Activated T-cell treated with anti-CD3 and anti-CD28 coated beads, Interleukin-2, amount 50 U/mL, for 4 hours (primary cell): ENCODE results near the gene MED27. TPM values are rescaled to one million over a fixed set of nuclear protein-coding genes. Genes with fewer than 3 reads are reported as not detected.

Experiments used
- ATAC-seq, 2 donors: fragments of 200-7000 bp; cut with Tn5 transposase; one replicate each; pipeline ENCODE4 v1.10.0; 2021
- DNase-seq: peaks from one replicate; pipeline ENCODE4 v3.0.0-alpha.2; 2020
- H3K27me3 Mint-ChIP-seq: one replicate; pipeline ENCODE4 v1.8.0; 2021; ENCODE audit warnings: low read depth, mixed read lengths
- H3K36me3 Mint-ChIP-seq: one replicate; pipeline ENCODE4 v1.8.0; 2022; ENCODE audit warnings: mixed read lengths; ENCODE audit not compliant: insufficient read depth
- H3K4me1 Mint-ChIP-seq: one replicate; pipeline ENCODE4 v1.8.0; 2021; ENCODE audit warnings: low read depth, mixed read lengths
- H3K4me3 Mint-ChIP-seq: one replicate; pipeline ENCODE4 v1.8.0; 2021; ENCODE audit warnings: mild to moderate bottlenecking, moderate library complexity, mixed read lengths
- H3K9me3 Mint-ChIP-seq: one replicate; pipeline ENCODE4 v1.8.0; 2021; ENCODE audit warnings: mixed read lengths
- total RNA-seq, 3 donors: library from RNA; stranded (reverse); gene quantifications; one replicate each; pipeline ENCODE4 v1.2.1, GENCODE V29; 2021

MED27 gene
- total RNA-seq, 3 donors from 2014 or later: 43.6 to 47.8 (median 46.1) TPM

DNA sequence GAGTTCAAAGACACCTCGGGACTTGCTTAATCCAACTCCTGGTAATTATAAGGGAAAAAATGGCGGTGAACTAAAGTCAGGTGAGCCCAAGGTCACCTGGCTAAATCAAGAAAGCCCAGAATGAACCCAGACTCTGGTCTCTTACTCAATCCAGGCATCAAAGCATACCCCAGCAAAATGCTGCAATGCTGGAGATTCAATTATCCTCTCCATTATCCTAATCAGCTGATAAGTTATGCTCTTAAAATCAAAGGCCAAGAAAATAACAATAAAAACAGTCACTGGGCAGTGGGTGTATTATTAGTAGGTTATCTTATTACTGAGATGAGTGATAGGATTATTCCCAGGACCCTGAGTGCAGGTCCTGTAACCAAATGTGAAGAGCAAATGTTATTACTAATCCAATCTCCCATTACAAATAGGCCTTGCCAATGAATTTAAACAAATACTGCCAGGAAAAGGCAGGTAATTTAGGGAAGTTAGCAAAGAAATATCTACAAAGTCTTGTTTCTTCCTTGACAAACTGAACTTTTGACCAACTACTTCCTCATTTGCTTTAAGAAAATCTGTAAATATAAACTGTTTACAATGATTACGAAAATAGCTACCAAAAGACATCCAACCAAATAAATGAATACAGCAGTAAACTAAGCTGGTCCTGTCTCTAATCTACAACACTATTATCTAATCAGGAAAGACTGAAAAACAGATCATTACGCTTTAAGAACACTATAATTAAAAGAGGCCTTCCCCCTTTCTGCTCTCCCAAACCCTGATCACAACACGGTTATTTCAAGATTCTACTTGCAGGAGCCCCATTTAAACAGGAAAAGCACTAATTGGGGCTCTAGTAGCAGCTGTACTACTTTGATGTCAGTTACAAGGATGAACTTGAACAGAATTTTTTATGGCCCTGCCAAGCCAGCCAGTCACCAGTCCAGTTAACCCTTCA, 103.2 kb downstream of the MED27 start:
- ATAC-seq (no peak), DNase-seq (no peak)
- no peak overlapping the region for H3K4me3 Mint-ChIP-seq
- H3K4me1 Mint-ChIP-seq: peaks cover 2% of the 10 kb centered on the region
- peaks cover 7% of the 10 kb centered on the region for H3K9me3 Mint-ChIP-seq
- no peaks in the 10 kb centered on the region for H3K27me3 Mint-ChIP-seq
- H3K36me3 Mint-ChIP-seq: peaks cover 16% of the 10 kb centered on the region

GRCh38 chr9:131972889-131973288, 106.8 kb downstream of the MED27 start:
- Mint-ChIP-seq H3K36me3 (peaks cover 25% of the 10 kb centered on the region), H3K4me3 (no peak overlapping the region)

GRCh38 chr9:131971482-131972074, 108.1 kb downstream of the MED27 start:
- no peak for ATAC-seq
- Mint-ChIP-seq H3K4me3 (no peak overlapping the region), H3K4me1 (peaks cover 1% of the 10 kb centered on the region), H3K36me3 (peaks cover 22% of the 10 kb centered on the region), H3K9me3 (peaks cover 7% of the 10 kb centered on the region), H3K27me3 (no peaks in the 10 kb centered on the region)
- no peak for DNase-seq

More at GRCh38 chr9:131972889-131973288, 106.8 kb downstream of the MED27 start:
- Mint-ChIP-seq H3K9me3 (peaks cover 7% of the 10 kb centered on the region), H3K27me3 (no peaks in the 10 kb centered on the region), H3K4me1 (peaks cover under 1% of the 10 kb centered on the region)
- no peak for DNase-seq
- no peak for ATAC-seq

DNA sequence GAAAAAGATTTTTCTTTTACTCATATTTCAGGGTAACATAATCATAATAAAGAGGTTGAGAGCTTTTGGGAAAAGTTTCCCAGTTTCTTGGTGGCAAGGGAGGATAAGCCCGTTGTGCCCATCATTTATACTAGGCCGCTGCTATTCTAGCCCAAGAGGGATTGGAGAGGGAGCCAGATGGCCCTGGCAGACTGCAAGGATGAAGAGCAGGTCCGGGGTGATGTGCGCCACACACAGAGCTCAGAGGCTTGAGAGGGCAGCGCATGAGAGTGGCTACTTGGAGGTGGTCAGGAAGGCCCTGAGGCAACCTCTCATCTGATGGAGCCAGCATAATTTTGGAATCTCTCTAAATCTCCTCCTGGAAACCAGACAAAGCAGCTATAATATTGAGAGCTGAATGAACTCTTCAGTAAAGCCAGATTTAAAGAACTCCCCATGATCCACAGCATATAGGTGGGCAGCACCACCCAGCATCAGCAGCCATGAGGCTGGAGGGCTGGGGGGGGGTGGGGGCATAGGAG, 110.1 kb downstream of the MED27 start:
- Mint-ChIP-seq H3K36me3 (peaks cover 18% of the 10 kb centered on the region), H3K27me3 (no peaks in the 10 kb centered on the region), H3K9me3 (peaks cover 7% of the 10 kb centered on the region), H3K4me1 (peaks cover 3% of the 10 kb centered on the region), H3K4me3 (no peak overlapping the region)
- ATAC-seq (no peak), DNase-seq (no peak)

- peaks cover 27% of the 10 kb centered on the region for H3K36me3 Mint-ChIP-seq
- no peaks in the 10 kb centered on the region for H3K27me3 Mint-ChIP-seq
- peaks cover 7% of the 10 kb centered on the region for H3K9me3 Mint-ChIP-seq
- peaks cover 3% of the 10 kb centered on the region for H3K4me1 Mint-ChIP-seq
- no peak for ATAC-seq
- no peak overlapping the region for H3K4me3 Mint-ChIP-seq
- no peak for DNase-seq
Measured at GRCh38 chr9:131968632-131969031, 111.0 kb downstream of the MED27 start.

- Mint-ChIP-seq H3K9me3 (no peaks in the 10 kb centered on the region), H3K4me1 (peaks cover 3% of the 10 kb centered on the region), H3K27me3 (no peaks in the 10 kb centered on the region), H3K4me3 (no peak overlapping the region), H3K36me3 (peaks cover 16% of the 10 kb centered on the region)
- no peak for ATAC-seq
- DNase-seq: no peak
Measured at GRCh38 chr9:131965841-131966240, 113.8 kb downstream of the MED27 start.

GRCh38 chr9:131965103-131965502, 114.6 kb downstream of the MED27 start:
- no peak overlapping the region for H3K4me3 Mint-ChIP-seq
- H3K9me3 Mint-ChIP-seq: no peaks in the 10 kb centered on the region
- H3K36me3 Mint-ChIP-seq: peaks cover 18% of the 10 kb centered on the region
- ATAC-seq (no peak), DNase-seq (no peak)
- peaks cover 3% of the 10 kb centered on the region for H3K4me1 Mint-ChIP-seq
- no peaks in the 10 kb centered on the region for H3K27me3 Mint-ChIP-seq

GRCh38 chr9:131963072-131964030, 116.3 kb downstream of the MED27 start:
- Mint-ChIP-seq H3K4me1 (peaks cover 3% of the 10 kb centered on the region), H3K4me3 (no peak overlapping the region), H3K9me3 (no peaks in the 10 kb centered on the region), H3K27me3 (no peaks in the 10 kb centered on the region), H3K36me3 (peaks cover 23% of the 10 kb centered on the region)
- DNase-seq (no peak), ATAC-seq (no peak)

DNA sequence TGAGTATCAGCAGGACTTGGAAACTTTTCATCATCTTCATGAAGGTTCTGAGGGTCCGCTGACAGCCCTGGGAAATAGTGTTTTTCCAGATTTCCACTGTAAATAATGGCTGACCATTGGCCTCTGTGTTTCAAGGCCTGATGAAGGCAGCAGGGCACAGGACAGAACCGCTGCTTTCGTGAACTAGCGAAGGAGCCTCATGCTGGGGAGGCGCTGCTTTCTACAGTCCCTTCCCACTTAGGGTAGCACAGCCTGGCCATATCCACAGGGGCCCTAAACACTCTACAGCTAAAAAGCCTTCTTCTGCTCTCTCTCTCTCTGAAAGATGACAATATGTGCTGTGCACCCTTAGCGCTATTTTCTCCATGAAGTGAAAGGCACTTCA, 118.2 kb downstream of the MED27 start:
- H3K27me3 Mint-ChIP-seq: no peaks in the 10 kb centered on the region
- no peak for ATAC-seq
- H3K9me3 Mint-ChIP-seq: no peaks in the 10 kb centered on the region
- no peak overlapping the region for H3K4me3 Mint-ChIP-seq
- H3K4me1 Mint-ChIP-seq: peaks cover under 1% of the 10 kb centered on the region
- no peak for DNase-seq
- peaks cover 27% of the 10 kb centered on the region for H3K36me3 Mint-ChIP-seq

GRCh38 chr9:131960851-131961495, 118.7 kb downstream of the MED27 start:
- DNase-seq (no peak), ATAC-seq (no peak)
- H3K36me3 Mint-ChIP-seq: peaks cover 28% of the 10 kb centered on the region
- no peak overlapping the region for H3K4me3 Mint-ChIP-seq
- no peaks in the 10 kb centered on the region for H3K9me3 Mint-ChIP-seq
- H3K27me3 Mint-ChIP-seq: no peaks in the 10 kb centered on the region
- no peaks in the 10 kb centered on the region for H3K4me1 Mint-ChIP-seq

- Mint-ChIP-seq H3K9me3 (no peaks in the 10 kb centered on the region), H3K36me3 (peaks cover 30% of the 10 kb centered on the region), H3K27me3 (no peaks in the 10 kb centered on the region), H3K4me1 (no peaks in the 10 kb centered on the region), H3K4me3 (no peak overlapping the region)
- ATAC-seq (no peak), DNase-seq (no peak)
Measured at GRCh38 chr9:131960311-131960710, 119.4 kb downstream of the MED27 start.

DNA sequence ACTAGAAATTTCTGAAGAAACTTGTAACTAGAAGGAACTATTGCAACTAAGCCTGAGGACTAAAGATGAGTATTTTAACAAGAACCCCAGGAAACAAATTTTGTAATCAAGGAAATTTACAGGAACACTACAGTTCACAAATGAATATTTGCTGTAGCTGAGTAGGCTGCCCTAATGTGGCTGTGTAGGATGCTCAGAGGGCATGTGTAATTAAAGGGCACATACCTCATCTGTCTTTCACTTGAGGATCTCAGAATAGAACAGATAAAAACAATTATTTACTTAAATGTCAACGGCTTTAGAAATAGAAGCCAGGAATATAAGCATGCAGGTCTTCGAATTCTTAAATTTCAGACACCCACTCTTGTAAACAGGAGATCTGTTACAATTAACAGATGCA, 119.8 kb downstream of the MED27 start:
- DNase-seq (no peak), ATAC-seq (no peak)
- Mint-ChIP-seq H3K4me3 (no peak overlapping the region), H3K9me3 (no peaks in the 10 kb centered on the region), H3K36me3 (peaks cover 28% of the 10 kb centered on the region), H3K4me1 (no peaks in the 10 kb centered on the region), H3K27me3 (no peaks in the 10 kb centered on the region)

DNA sequence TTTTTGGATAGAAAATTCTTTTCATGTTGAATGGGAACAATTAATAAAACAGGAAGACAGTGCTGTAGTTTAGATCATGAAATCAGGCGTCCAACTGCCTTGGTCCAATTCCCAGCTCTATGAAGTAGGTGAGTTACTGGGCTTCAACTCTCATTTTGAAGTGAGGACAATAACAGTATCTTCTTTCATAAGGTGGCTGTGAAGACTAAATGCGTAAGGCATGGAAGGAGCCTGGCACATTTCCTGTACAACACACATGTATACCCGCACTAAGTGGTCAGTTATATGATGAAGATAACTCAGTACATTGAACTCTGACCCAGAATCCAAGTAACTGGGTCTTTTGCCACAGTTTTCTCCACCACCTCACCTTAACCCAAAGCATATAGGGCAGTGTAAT, 120.6 kb downstream of the MED27 start:
- H3K9me3 Mint-ChIP-seq: no peaks in the 10 kb centered on the region
- ATAC-seq (no peak), DNase-seq (no peak)
- H3K36me3 Mint-ChIP-seq: peaks cover 24% of the 10 kb centered on the region
- no peaks in the 10 kb centered on the region for H3K27me3 Mint-ChIP-seq
- H3K4me1 Mint-ChIP-seq: no peaks in the 10 kb centered on the region
- H3K4me3 Mint-ChIP-seq: no peak overlapping the region
